Measurements from ENCODE around the gene GMDS. TPM values are rescaled to one million over a fixed set of nuclear protein-coding genes. Genes with fewer than 3 reads are reported as not detected.

GMDS gene
- total RNA-seq, 1 experiment from 2014 or later, result 35.0 TPM

DNA sequence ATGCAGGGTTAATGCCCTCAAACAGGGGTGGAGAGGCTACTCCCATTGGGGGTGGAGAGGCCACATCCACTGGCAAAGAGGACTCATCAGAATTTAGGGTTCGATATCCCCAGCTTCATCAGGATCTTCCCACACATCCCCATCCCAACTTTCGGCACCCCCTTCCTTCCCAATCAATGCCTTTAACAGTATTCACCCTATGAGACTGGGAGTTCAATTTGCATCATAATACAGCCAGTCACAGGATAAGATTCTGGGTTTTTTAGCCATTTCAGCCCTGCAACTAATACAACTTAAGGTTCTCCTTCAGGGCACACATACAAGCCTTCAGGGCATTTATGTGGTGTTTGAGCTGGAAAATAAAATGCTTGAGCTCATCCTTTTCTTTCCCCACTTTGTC is 80.9 kb downstream of the GMDS start (continued):
- TF ChIP-seq, protein P1, sequence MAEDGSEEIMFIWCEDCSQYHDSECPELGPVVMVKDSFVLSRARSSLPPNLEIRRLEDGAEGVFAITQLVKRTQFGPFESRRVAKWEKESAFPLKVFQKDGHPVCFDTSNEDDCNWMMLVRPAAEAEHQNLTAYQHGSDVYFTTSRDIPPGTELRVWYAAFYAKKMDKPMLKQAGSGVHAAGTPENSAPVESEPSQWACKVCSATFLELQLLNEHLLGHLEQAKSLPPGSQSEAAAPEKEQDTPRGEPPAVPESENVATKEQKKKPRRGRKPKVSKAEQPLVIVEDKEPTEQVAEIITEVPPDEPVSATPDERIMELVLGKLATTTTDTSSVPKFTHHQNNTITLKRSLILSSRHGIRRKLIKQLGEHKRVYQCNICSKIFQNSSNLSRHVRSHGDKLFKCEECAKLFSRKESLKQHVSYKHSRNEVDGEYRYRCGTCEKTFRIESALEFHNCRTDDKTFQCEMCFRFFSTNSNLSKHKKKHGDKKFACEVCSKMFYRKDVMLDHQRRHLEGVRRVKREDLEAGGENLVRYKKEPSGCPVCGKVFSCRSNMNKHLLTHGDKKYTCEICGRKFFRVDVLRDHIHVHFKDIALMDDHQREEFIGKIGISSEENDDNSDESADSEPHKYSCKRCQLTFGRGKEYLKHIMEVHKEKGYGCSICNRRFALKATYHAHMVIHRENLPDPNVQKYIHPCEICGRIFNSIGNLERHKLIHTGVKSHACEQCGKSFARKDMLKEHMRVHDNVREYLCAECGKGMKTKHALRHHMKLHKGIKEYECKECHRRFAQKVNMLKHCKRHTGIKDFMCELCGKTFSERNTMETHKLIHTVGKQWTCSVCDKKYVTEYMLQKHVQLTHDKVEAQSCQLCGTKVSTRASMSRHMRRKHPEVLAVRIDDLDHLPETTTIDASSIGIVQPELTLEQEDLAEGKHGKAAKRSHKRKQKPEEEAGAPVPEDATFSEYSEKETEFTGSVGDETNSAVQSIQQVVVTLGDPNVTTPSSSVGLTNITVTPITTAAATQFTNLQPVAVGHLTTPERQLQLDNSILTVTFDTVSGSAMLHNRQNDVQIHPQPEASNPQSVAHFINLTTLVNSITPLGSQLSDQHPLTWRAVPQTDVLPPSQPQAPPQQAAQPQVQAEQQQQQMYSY (CRISPR knock-in tag; IDR thresholded peaks at IDR 0.05), result no peak
- TF ChIP-seq EMX1 (CRISPR knock-in tag; IDR thresholded peaks at IDR 0.05) (no peak), ZNF416 (CRISPR knock-in tag; IDR thresholded peaks at IDR 0.05) (no peak), FOXP1 (CRISPR knock-in tag; IDR thresholded peaks at IDR 0.05; ENCODE audit: borderline replicate concordance) (no peak)

DNA sequence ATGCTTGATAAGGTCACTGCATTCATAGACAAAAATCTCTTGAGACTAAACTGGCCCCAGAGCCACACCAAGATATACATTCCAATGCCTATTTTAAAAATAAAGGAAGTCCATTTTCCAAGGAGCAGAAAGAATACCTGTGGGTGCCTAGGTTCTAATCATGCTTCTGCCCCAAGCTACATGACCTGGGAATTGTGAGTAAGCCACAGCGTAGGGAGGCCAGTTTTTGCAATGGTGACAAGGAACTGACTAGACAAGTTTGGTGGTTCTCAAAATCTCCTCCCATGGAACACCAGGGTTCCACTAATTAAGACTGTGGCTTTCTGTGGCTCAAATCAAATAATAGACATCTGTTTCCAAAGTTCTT is 83.3 kb downstream of the GMDS start:
- Mint-ChIP-seq H3K9me3 (peaks cover 12% of the 10 kb centered on the region; the same call in 1 of the 2 replicates), H3K4me3 (no peak overlapping the region), H3K36me3 (peaks cover 10% of the 10 kb centered on the region), H3K27me3 (ENCODE audit: low read depth) (no peaks in the 10 kb centered on the region), H3K27ac (no peak overlapping the region), H3K4me1 (peaks cover 30% of the 10 kb centered on the region)
- ChIA-PET CTCF (no interaction called here), POLR2A (no interaction called here)
- DNase-seq (ENCODE audit: low spot score), result no peak
- ATAC-seq, result no peak
- TF ChIP-seq, protein P2, sequence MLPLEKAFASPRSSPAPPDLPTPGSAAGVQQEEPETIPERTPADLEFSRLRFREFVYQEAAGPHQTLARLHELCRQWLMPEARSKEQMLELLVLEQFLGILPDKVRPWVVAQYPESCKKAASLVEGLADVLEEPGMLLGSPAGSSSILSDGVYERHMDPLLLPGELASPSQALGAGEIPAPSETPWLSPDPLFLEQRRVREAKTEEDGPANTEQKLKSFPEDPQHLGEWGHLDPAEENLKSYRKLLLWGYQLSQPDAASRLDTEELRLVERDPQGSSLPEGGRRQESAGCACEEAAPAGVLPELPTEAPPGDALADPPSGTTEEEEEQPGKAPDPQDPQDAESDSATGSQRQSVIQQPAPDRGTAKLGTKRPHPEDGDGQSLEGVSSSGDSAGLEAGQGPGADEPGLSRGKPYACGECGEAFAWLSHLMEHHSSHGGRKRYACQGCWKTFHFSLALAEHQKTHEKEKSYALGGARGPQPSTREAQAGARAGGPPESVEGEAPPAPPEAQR (CRISPR knock-in tag; IDR thresholded peaks at IDR 0.05), result no peak
- TF ChIP-seq, protein P3, sequence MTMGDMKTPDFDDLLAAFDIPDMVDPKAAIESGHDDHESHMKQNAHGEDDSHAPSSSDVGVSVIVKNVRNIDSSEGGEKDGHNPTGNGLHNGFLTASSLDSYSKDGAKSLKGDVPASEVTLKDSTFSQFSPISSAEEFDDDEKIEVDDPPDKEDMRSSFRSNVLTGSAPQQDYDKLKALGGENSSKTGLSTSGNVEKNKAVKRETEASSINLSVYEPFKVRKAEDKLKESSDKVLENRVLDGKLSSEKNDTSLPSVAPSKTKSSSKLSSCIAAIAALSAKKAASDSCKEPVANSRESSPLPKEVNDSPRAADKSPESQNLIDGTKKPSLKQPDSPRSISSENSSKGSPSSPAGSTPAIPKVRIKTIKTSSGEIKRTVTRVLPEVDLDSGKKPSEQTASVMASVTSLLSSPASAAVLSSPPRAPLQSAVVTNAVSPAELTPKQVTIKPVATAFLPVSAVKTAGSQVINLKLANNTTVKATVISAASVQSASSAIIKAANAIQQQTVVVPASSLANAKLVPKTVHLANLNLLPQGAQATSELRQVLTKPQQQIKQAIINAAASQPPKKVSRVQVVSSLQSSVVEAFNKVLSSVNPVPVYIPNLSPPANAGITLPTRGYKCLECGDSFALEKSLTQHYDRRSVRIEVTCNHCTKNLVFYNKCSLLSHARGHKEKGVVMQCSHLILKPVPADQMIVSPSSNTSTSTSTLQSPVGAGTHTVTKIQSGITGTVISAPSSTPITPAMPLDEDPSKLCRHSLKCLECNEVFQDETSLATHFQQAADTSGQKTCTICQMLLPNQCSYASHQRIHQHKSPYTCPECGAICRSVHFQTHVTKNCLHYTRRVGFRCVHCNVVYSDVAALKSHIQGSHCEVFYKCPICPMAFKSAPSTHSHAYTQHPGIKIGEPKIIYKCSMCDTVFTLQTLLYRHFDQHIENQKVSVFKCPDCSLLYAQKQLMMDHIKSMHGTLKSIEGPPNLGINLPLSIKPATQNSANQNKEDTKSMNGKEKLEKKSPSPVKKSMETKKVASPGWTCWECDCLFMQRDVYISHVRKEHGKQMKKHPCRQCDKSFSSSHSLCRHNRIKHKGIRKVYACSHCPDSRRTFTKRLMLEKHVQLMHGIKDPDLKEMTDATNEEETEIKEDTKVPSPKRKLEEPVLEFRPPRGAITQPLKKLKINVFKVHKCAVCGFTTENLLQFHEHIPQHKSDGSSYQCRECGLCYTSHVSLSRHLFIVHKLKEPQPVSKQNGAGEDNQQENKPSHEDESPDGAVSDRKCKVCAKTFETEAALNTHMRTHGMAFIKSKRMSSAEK (CRISPR knock-in tag; IDR thresholded peaks at IDR 0.05; ENCODE audit: borderline replicate concordance), result no peak
- no peak for TF ChIP-seq EMX1 (CRISPR knock-in tag; IDR thresholded peaks at IDR 0.05)
- no peak for TF ChIP-seq CREB1 (CRISPR knock-in tag; IDR thresholded peaks at IDR 0.05)
- no peak for TF ChIP-seq ESRRA (CRISPR knock-in tag; IDR thresholded peaks at IDR 0.05; ENCODE audit: borderline replicate concordance)
- TF ChIP-seq, protein P4, sequence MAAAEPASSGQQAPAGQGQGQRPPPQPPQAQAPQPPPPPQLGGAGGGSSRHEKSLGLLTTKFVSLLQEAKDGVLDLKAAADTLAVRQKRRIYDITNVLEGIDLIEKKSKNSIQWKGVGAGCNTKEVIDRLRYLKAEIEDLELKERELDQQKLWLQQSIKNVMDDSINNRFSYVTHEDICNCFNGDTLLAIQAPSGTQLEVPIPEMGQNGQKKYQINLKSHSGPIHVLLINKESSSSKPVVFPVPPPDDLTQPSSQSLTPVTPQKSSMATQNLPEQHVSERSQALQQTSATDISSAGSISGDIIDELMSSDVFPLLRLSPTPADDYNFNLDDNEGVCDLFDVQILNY (CRISPR knock-in tag; IDR thresholded peaks at IDR 0.05), result no peak
- TF ChIP-seq, protein P5, sequence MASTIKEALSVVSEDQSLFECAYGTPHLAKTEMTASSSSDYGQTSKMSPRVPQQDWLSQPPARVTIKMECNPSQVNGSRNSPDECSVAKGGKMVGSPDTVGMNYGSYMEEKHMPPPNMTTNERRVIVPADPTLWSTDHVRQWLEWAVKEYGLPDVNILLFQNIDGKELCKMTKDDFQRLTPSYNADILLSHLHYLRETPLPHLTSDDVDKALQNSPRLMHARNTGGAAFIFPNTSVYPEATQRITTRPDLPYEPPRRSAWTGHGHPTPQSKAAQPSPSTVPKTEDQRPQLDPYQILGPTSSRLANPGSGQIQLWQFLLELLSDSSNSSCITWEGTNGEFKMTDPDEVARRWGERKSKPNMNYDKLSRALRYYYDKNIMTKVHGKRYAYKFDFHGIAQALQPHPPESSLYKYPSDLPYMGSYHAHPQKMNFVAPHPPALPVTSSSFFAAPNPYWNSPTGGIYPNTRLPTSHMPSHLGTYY (CRISPR knock-in tag; IDR thresholded peaks at IDR 0.05), result no peak
- TF ChIP-seq, protein P6, sequence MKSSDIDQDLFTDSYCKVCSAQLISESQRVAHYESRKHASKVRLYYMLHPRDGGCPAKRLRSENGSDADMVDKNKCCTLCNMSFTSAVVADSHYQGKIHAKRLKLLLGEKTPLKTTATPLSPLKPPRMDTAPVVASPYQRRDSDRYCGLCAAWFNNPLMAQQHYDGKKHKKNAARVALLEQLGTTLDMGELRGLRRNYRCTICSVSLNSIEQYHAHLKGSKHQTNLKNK (CRISPR knock-in tag; IDR thresholded peaks at IDR 0.05), result no peak
- no peak for TF ChIP-seq NR2C2 (CRISPR knock-in tag; IDR thresholded peaks at IDR 0.05)
- TF ChIP-seq ZNF138 (CRISPR knock-in tag; conservative IDR thresholded peaks at IDR 0.05), result no peak
- no peak for TF ChIP-seq TEAD4 (CRISPR knock-in tag; IDR thresholded peaks at IDR 0.05)

Measured in WTC11 (cell line).